H9 (cell line): ENCODE data around the gene ASXL1. TPM values are rescaled to one million over a fixed set of nuclear protein-coding genes. Genes with fewer than 3 reads are reported as not detected.

Experiments
- DNase-seq: peaks from one replicate; pipeline ENCODE4 v3.0.0-alpha.2; 2017
- H2AFZ ChIP-seq: one replicate; pipeline ENCODE4 v1.6.1; 2013; ENCODE audit warnings: mild to moderate bottlenecking, low read length, control low read depth, moderate library complexity
- H2AK5ac ChIP-seq: 2 replicates; pipeline ENCODE4 v1.6.1; 2013; ENCODE audit warnings: low read length, control low read depth, mixed read lengths; ENCODE audit not compliant: insufficient read length
- H2BK120ac ChIP-seq: one replicate; pipeline ENCODE4 v1.6.1; 2013; ENCODE audit warnings: low read depth, mild to moderate bottlenecking, low read length, control low read depth, inconsistent platforms; ENCODE audit not compliant: poor library complexity, severe bottlenecking
- H2BK12ac ChIP-seq: 2 replicates; pipeline ENCODE4 v1.6.1; 2013; ENCODE audit warnings: low read length, control low read depth, mixed read lengths, low read depth; ENCODE audit not compliant: insufficient read length
- H2BK15ac ChIP-seq: 2 replicates; pipeline ENCODE4 v1.6.1; 2013; ENCODE audit warnings: low read depth, low read length, control low read depth
- H2BK20ac ChIP-seq: one replicate; pipeline ENCODE4 v1.6.1; 2013; ENCODE audit warnings: low read depth, mild to moderate bottlenecking, low read length, control low read depth, inconsistent platforms; ENCODE audit not compliant: poor library complexity, severe bottlenecking
- H2BK5ac ChIP-seq: 2 replicates; pipeline ENCODE4 v1.6.1; 2013; ENCODE audit warnings: low read length, control low read depth, mixed read lengths; ENCODE audit not compliant: insufficient read length
- H3K14ac ChIP-seq: 2 replicates; pipeline ENCODE4 v1.6.1; 2013; ENCODE audit warnings: low read length, control low read depth; ENCODE audit not compliant: insufficient read depth
- H3K18ac ChIP-seq: 2 replicates; pipeline ENCODE4 v1.6.1; 2013; ENCODE audit warnings: low read depth, mild to moderate bottlenecking, mixed read lengths, low read length, control low read depth; ENCODE audit not compliant: insufficient read length
- H3K23ac ChIP-seq: 2 replicates; pipeline ENCODE4 v1.6.1; 2013; ENCODE audit warnings: low read length, control low read depth, mixed read lengths, low read depth; ENCODE audit not compliant: insufficient read length
- H3K23me2 ChIP-seq: 2 replicates; pipeline ENCODE4 v1.6.1; 2013; ENCODE audit warnings: low read depth, mild to moderate bottlenecking, mixed read lengths, low read length, control low read depth; ENCODE audit not compliant: insufficient read length, poor library complexity, severe bottlenecking
- H3K27ac ChIP-seq: 2 replicates; pipeline ENCODE4 v1.5.1; 2013; ENCODE audit warnings: low read length, control low read depth, mixed read lengths, low read depth; ENCODE audit not compliant: insufficient read length
- H3K27me3 ChIP-seq: 2 replicates; pipeline ENCODE4 v1.6.1; 2013; ENCODE audit warnings: low read length, control low read depth, inconsistent platforms; ENCODE audit not compliant: insufficient read depth
- H3K4ac ChIP-seq: 2 replicates; pipeline ENCODE4 v1.6.1; 2013; ENCODE audit warnings: low read depth, mild to moderate bottlenecking, control low read depth, inconsistent platforms, low read length, moderate library complexity
- H3K4me1 ChIP-seq: 2 replicates; pipeline ENCODE4 v1.6.1; 2013; ENCODE audit warnings: low read length, control low read depth, inconsistent platforms; ENCODE audit not compliant: insufficient read depth
- H3K4me2 ChIP-seq: 2 replicates; pipeline ENCODE4 v1.6.1; 2013; ENCODE audit warnings: low read length, control low read depth, mixed read lengths; ENCODE audit not compliant: insufficient read length, insufficient read depth
- H3K56ac ChIP-seq: 2 replicates; pipeline ENCODE4 v1.6.1; 2013; ENCODE audit warnings: low read depth, mild to moderate bottlenecking, mixed read lengths, low read length, control low read depth; ENCODE audit not compliant: insufficient read length
- H3K79me1 ChIP-seq: 2 replicates; pipeline ENCODE4 v1.6.1; 2013; ENCODE audit warnings: low read depth, mild to moderate bottlenecking, moderate library complexity, low read length, control low read depth, inconsistent platforms; ENCODE audit not compliant: insufficient read depth, poor library complexity, severe bottlenecking
- H3K79me2 ChIP-seq: 2 replicates; pipeline ENCODE4 v1.6.1; 2013; ENCODE audit warnings: low read length, control low read depth, inconsistent platforms; ENCODE audit not compliant: insufficient read depth
- H3K9ac ChIP-seq: 2 replicates; pipeline ENCODE4 v1.6.1; 2013; ENCODE audit warnings: low read length, control low read depth, mixed read lengths; ENCODE audit not compliant: insufficient read length; ENCODE audit errors: extremely low read depth
- H3K9me3 ChIP-seq: one replicate; pipeline ENCODE4 v1.6.1; 2013; ENCODE audit warnings: low read depth, low read length, inconsistent platforms; ENCODE audit not compliant: control insufficient read depth
- H3T11ph ChIP-seq: one replicate; pipeline ENCODE4 v1.6.1; 2013; ENCODE audit warnings: mild to moderate bottlenecking, low read length, control low read depth, inconsistent platforms
- H4K20me1 ChIP-seq: one replicate; pipeline ENCODE4 v1.6.1; 2013; ENCODE audit not compliant: control insufficient read depth, insufficient read length, insufficient read depth
- H4K5ac ChIP-seq: 2 replicates; pipeline ENCODE4 v1.6.1; 2013; ENCODE audit warnings: low read depth, mild to moderate bottlenecking, mixed read lengths, low read length, control low read depth; ENCODE audit not compliant: insufficient read length
- H4K8ac ChIP-seq: replicated peaks from 2 replicates; pipeline ENCODE4 v1.6.1; 2013; ENCODE audit warnings: low read length, control low read depth, mixed read lengths, low read depth; ENCODE audit not compliant: insufficient read length
- H4K91ac ChIP-seq: 2 replicates; pipeline ENCODE4 v1.6.1; 2013; ENCODE audit warnings: low read depth, mild to moderate bottlenecking, moderate library complexity, mixed read lengths, low read length, control low read depth; ENCODE audit not compliant: insufficient read length
- H3K27ac Mint-ChIP-seq, 3 experiments: 2 replicates in 2 of 3; 3 replicates in 1 of 3; pipeline ENCODE4 v1.8.0; 2020 to 2021; ENCODE audit warnings: mixed read lengths in 3 of 3, mild to moderate bottlenecking in 1 of 3, moderate library complexity in 1 of 3
- H3K27me3 Mint-ChIP-seq: 2 replicates; pipeline ENCODE4 v1.8.0; 2021; ENCODE audit warnings: low read depth, mild to moderate bottlenecking, moderate library complexity, mixed read lengths
- H3K36me3 Mint-ChIP-seq, 3 experiments: 2 replicates in 2 of 3; 3 replicates in 1 of 3; pipeline ENCODE4 v1.8.0; 2020 to 2021; ENCODE audit warnings: low read depth in 3 of 3, mixed read lengths in 3 of 3; ENCODE audit not compliant: insufficient read depth in 1 of 3
- H3K4me1 Mint-ChIP-seq, 2 experiments: 2 replicates each; pipeline ENCODE4 v1.8.0; 2020; ENCODE audit warnings: mixed read lengths in 2 of 2
- H3K4me3 Mint-ChIP-seq, 2 experiments: 2 replicates in 1 of 2; 3 replicates in 1 of 2; pipeline ENCODE4 v1.8.0; 2020 to 2021; ENCODE audit warnings: mild to moderate bottlenecking in 2 of 2, mixed read lengths in 2 of 2, moderate library complexity in 1 of 2
- H3K9me3 Mint-ChIP-seq, 2 experiments: 2 replicates in 1 of 2; 3 replicates in 1 of 2; pipeline ENCODE4 v1.8.0; 2020; ENCODE audit warnings: mild to moderate bottlenecking in 2 of 2, mixed read lengths in 2 of 2, moderate library complexity in 1 of 2
- CTCF ChIP-seq: fragments of 200-600 bp; sonication (generic); conservative IDR thresholded peaks from 3 replicates; pipeline ENCODE4 v1.8.0; 2021; ENCODE audit warnings: antibody characterized with exemption, mild to moderate bottlenecking
- WGBS: extraction: QIAGEN DNeasy Blood & Tissue Kit; methylation state at CpG from one replicate; pipeline ENCODE4 v1.1.7; 2013; ENCODE audit warnings: missing lambda C conversion rate, low lambda C conversion rate, mixed read lengths; ENCODE audit not compliant: insufficient read length; ENCODE audit errors: extremely low coverage; 5-methylcytosine and 5-hydroxymethylcytosine counted together
- total RNA-seq: library from RNA; stranded (reverse); gene quantifications from 2 replicates; pipeline ENCODE4 v1.2.1, GENCODE V29; 2021

The ASXL1 gene
- total RNA-seq, 1 experiment from 2014 or later: 39.5 TPM

GRCh38 chr20:32385541-32385940 lies 27.4 kb downstream of the ASXL1 start:
- no peaks in the 10 kb centered on the region for H4K20me1 ChIP-seq
- H3K23ac ChIP-seq: no peak overlapping the region
- H3T11ph ChIP-seq: no peak overlapping the region
- H2AFZ ChIP-seq: no peak overlapping the region
- no peak overlapping the region for H4K91ac ChIP-seq
- H2BK5ac ChIP-seq: no peak overlapping the region
- H3K27ac Mint-ChIP-seq: no peak overlapping the region
- no peaks in the 10 kb centered on the region for H3K36me3 Mint-ChIP-seq
- no peak for DNase-seq
- no peaks in the 10 kb centered on the region for H3K4me1 ChIP-seq
- no peak overlapping the region for H4K5ac ChIP-seq
- H3K4me3 Mint-ChIP-seq: no peak overlapping the region
- no peaks in the 10 kb centered on the region; the same call in 1 of the 2 replicates for H3K79me2 ChIP-seq
- H3K9me3 Mint-ChIP-seq: no peaks in the 10 kb centered on the region
- H2BK12ac ChIP-seq: no peak overlapping the region
- no peak overlapping the region for H3K14ac ChIP-seq
- no peak overlapping the region for H3K18ac ChIP-seq
- H3K79me1 ChIP-seq: no peaks in the 10 kb centered on the region
- no peaks in the 10 kb centered on the region for H3K4me1 Mint-ChIP-seq
- H2AK5ac ChIP-seq: no peak overlapping the region
- H3K9me3 ChIP-seq: no peaks in the 10 kb centered on the region
- no peak overlapping the region for H3K9ac ChIP-seq
- TF ChIP-seq CTCF: no peak
- no CpG with 5 or more reads among the region's 3 CpGs for WGBS
- no peaks in the 10 kb centered on the region for H3K23me2 ChIP-seq
- H3K27me3 Mint-ChIP-seq: no peaks in the 10 kb centered on the region
- H2BK15ac ChIP-seq: no peak overlapping the region
- no peak overlapping the region for H3K4me2 ChIP-seq
- no peak overlapping the region for H2BK120ac ChIP-seq
- no peaks in the 10 kb centered on the region for H3K27me3 ChIP-seq
- H3K27ac ChIP-seq: no peak overlapping the region
- H3K4ac ChIP-seq: no peak overlapping the region
- H2BK20ac ChIP-seq: no peak overlapping the region
- no peak overlapping the region for H3K56ac ChIP-seq
- H4K8ac ChIP-seq: no peak overlapping the region
